Neuron (in vitro differentiated cells): ENCODE results near the gene STX8.

Experiments
- H2AFZ ChIP-seq: one replicate; pipeline ENCODE4 v1.6.1; 2013; ENCODE audit warnings: low read depth, mild to moderate bottlenecking, inconsistent platforms, low read length, moderate library complexity
- H3K27me3 ChIP-seq: one replicate; pipeline ENCODE4 v1.6.1; 2013; ENCODE audit warnings: low read length; ENCODE audit not compliant: insufficient read depth
- H3K36me3 ChIP-seq: one replicate; pipeline ENCODE4 v1.6.1; 2013; ENCODE audit warnings: low read length; ENCODE audit not compliant: insufficient read depth
- H3K4me1 ChIP-seq: one replicate; pipeline ENCODE4 v1.6.1; 2013; ENCODE audit warnings: low read length; ENCODE audit not compliant: insufficient read depth
- H3K4me3 ChIP-seq: 2 replicates; pipeline ENCODE4 v1.5.1; 2013; ENCODE audit warnings: mild to moderate bottlenecking, low read length, moderate library complexity
- H3K9me3 ChIP-seq: one replicate; pipeline ENCODE4 v1.6.1; 2013; ENCODE audit warnings: low read length

STX8 gene

GRCh38 chr17:9298776-9299295, 276.8 kb downstream of the STX8 start:
- Histone ChIP-seq H3K4me3 (no peak overlapping the region), H3K27me3 (no peaks in the 10 kb centered on the region), H2AFZ (no peak overlapping the region), H3K4me1 (no peaks in the 10 kb centered on the region), H3K36me3 (no peaks in the 10 kb centered on the region), H3K9me3 (no peaks in the 10 kb centered on the region)

- H3K4me1 ChIP-seq = no peaks in the 10 kb centered on the region
- no peak overlapping the region for H2AFZ ChIP-seq
- H3K36me3 ChIP-seq = no peaks in the 10 kb centered on the region
- H3K9me3 ChIP-seq = no peaks in the 10 kb centered on the region
- H3K27me3 ChIP-seq = no peaks in the 10 kb centered on the region
- no peak overlapping the region for H3K4me3 ChIP-seq
These were observed 277.5 kb downstream of the STX8 start for GRCh38 chr17:9298135-9298534.

GRCh38 chr17:9294661-9295210, 280.9 kb downstream of the STX8 start:
- Histone ChIP-seq H3K27me3 (no peaks in the 10 kb centered on the region), H3K9me3 (no peaks in the 10 kb centered on the region), H3K4me3 (no peak overlapping the region), H3K4me1 (no peaks in the 10 kb centered on the region), H3K36me3 (no peaks in the 10 kb centered on the region), H2AFZ (no peak overlapping the region)

- Histone ChIP-seq H3K4me1 (no peaks in the 10 kb centered on the region), H3K4me3 (no peak overlapping the region), H2AFZ (no peak overlapping the region), H3K36me3 (no peaks in the 10 kb centered on the region), H3K27me3 (no peaks in the 10 kb centered on the region), H3K9me3 (no peaks in the 10 kb centered on the region)
These were observed 283.1 kb downstream of the STX8 start for GRCh38 chr17:9292561-9292941.

GRCh38 chr17:9291912-9292560, 283.6 kb downstream of the STX8 start:
- Histone ChIP-seq H3K4me3 (no peak overlapping the region), H3K36me3 (no peaks in the 10 kb centered on the region), H2AFZ (no peak overlapping the region), H3K4me1 (no peaks in the 10 kb centered on the region), H3K9me3 (no peaks in the 10 kb centered on the region), H3K27me3 (no peaks in the 10 kb centered on the region)

GRCh38 chr17:9290226-9290613, 285.4 kb downstream of the STX8 start:
- H3K36me3 ChIP-seq = no peaks in the 10 kb centered on the region
- peaks cover 12% of the 10 kb centered on the region for H3K4me1 ChIP-seq
- H2AFZ ChIP-seq = no peak overlapping the region
- no peaks in the 10 kb centered on the region for H3K9me3 ChIP-seq
- no peaks in the 10 kb centered on the region for H3K27me3 ChIP-seq
- no peak overlapping the region for H3K4me3 ChIP-seq

- Histone ChIP-seq H2AFZ (no peak overlapping the region), H3K4me1 (peaks cover 12% of the 10 kb centered on the region), H3K27me3 (no peaks in the 10 kb centered on the region), H3K4me3 (no peak overlapping the region), H3K36me3 (no peaks in the 10 kb centered on the region), H3K9me3 (no peaks in the 10 kb centered on the region)
These were observed 288.3 kb downstream of the STX8 start for GRCh38 chr17:9287306-9287705.

GRCh38 chr17:9286434-9286833, 289.2 kb downstream of the STX8 start:
- Histone ChIP-seq H3K4me1 (peaks cover 12% of the 10 kb centered on the region), H2AFZ (no peak overlapping the region), H3K36me3 (no peaks in the 10 kb centered on the region), H3K4me3 (no peak overlapping the region), H3K27me3 (no peaks in the 10 kb centered on the region), H3K9me3 (no peaks in the 10 kb centered on the region)

GRCh38 chr17:9285602-9286427, 289.8 kb downstream of the STX8 start:
- Histone ChIP-seq H3K27me3 (no peaks in the 10 kb centered on the region), H2AFZ (no peak overlapping the region), H3K36me3 (no peaks in the 10 kb centered on the region), H3K9me3 (no peaks in the 10 kb centered on the region), H3K4me1 (peaks cover 12% of the 10 kb centered on the region), H3K4me3 (no peak overlapping the region)

GRCh38 chr17:9284884-9285283, 290.7 kb downstream of the STX8 start:
- Histone ChIP-seq H3K9me3 (no peaks in the 10 kb centered on the region), H3K36me3 (no peaks in the 10 kb centered on the region), H2AFZ (no peak overlapping the region), H3K4me3 (no peak overlapping the region), H3K27me3 (no peaks in the 10 kb centered on the region), H3K4me1 (peaks cover 12% of the 10 kb centered on the region)

- no peaks in the 10 kb centered on the region for H3K27me3 ChIP-seq
- no peak overlapping the region for H2AFZ ChIP-seq
- H3K4me1 ChIP-seq = peaks cover 12% of the 10 kb centered on the region
- H3K4me3 ChIP-seq = no peak overlapping the region
- no peaks in the 10 kb centered on the region for H3K9me3 ChIP-seq
- no peaks in the 10 kb centered on the region for H3K36me3 ChIP-seq
These were observed 291.7 kb downstream of the STX8 start for GRCh38 chr17:9283909-9284308.

- Histone ChIP-seq H2AFZ (no peak overlapping the region), H3K36me3 (no peaks in the 10 kb centered on the region), H3K4me3 (no peak overlapping the region), H3K27me3 (no peaks in the 10 kb centered on the region), H3K4me1 (no peaks in the 10 kb centered on the region), H3K9me3 (no peaks in the 10 kb centered on the region)
These were observed 295.7 kb downstream of the STX8 start for GRCh38 chr17:9279893-9280292.

GRCh38 chr17:9274973-9275372, 300.6 kb downstream of the STX8 start:
- no peaks in the 10 kb centered on the region for H3K27me3 ChIP-seq
- no peaks in the 10 kb centered on the region for H3K36me3 ChIP-seq
- no peaks in the 10 kb centered on the region for H3K4me1 ChIP-seq
- no peak overlapping the region for H3K4me3 ChIP-seq
- no peak overlapping the region for H2AFZ ChIP-seq
- no peaks in the 10 kb centered on the region for H3K9me3 ChIP-seq
